Right ventricle myocardium superior (tissue), 1 donor: ENCODE data around the gene FAM153A. TPM values are rescaled to one million over a fixed set of nuclear protein-coding genes. Genes with fewer than 3 reads are reported as not detected.
"Not testable (repeated sequence)": the region's sequence is repeated elsewhere in the genome, so short reads cannot be mapped to it uniquely, and the experiment has no call there.

Experiments used
- ATAC-seq: fragments of 200-7000 bp; cut with Tn5 transposase; one replicate; pipeline ENCODE4 v1.9.1; 2020; ENCODE audit warnings: mild to moderate bottlenecking; ENCODE audit not compliant: poor library complexity
- DNase-seq: peaks from one replicate; pipeline ENCODE4 v3.0.0-alpha.2; 2020
- intact Hi-C: fragments of 100-400 bp; cut with DNase I; formaldehyde crosslinking; loops from one replicate; pipeline ENCODE4 v1.11.2; 2022
- total RNA-seq: library from RNA; stranded (reverse); fragmentation: NEBNext Ultra II Directional; extraction: Animal tissue kit (Norgen Biotek cat#: 25700); gene quantifications from one replicate; pipeline ENCODE4 v1.2.1, GENCODE V29; 2021
- donor health status: DM: no; HTN: yes; CAD: no; lungs with severe emphysema.

Gene FAM153A
- total RNA-seq, 1 donor from 2014 or later: 0.56 TPM

DNA sequence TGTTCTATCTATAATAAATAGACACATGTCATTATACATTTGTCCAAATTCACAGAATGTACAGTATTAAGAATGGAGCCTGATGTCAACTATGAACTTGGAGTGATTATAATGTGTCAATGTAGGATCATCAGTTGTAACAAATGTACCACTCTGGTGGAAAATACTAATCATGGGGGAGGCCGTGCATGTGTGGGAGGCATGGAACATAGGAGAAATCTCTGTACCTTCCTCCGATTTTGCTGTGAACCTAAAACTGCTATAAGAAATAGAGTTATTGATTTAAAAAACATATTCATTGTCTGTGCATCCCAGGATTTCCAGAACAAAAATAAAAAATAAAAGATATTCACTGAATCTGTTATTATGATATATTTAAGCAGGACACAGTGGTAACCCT is 12.1 kb downstream of the FAM153A start:
- ATAC-seq, intact Hi-C loops, DNase-seq: not testable (repeated sequence)

GRCh38 chr5:177763737-177764508 is 18.8 kb downstream of the FAM153A start:
- DNase-seq, ATAC-seq, intact Hi-C loops: not testable (repeated sequence)

DNA sequence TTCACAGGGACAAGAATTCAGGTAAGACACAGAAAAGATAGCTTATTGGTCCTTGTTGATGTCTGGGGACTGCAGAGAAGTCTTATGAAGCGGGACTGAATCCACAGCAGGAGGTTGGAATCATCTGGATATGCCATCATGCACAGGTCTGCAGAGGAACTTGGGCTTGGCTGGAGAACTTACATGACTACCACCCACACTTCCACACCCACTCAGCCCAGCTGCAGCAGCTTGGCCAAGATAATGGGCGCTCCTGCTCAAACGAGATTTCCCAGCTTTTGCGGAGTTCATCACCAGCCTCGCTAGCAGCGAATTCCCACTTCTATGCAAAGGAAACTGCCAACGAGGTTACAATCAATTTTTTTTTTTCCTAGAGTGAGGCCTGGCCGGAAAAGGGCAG is 21.7 kb downstream of the FAM153A start:
- ATAC-seq, DNase-seq, intact Hi-C loops: not testable (repeated sequence)

GRCh38 chr5:177747354-177747753 is 35.3 kb downstream of the FAM153A start:
- intact Hi-C loops, DNase-seq, ATAC-seq: not testable (repeated sequence)

- ATAC-seq, intact Hi-C loops, DNase-seq: not testable (repeated sequence)
Observed at GRCh38 chr5:177724858-177725257, 57.8 kb downstream of the FAM153A start.

- DNase-seq, intact Hi-C loops, ATAC-seq: not testable (repeated sequence)
Observed at GRCh38 chr5:177723831-177724485, 58.7 kb downstream of the FAM153A start.

DNA sequence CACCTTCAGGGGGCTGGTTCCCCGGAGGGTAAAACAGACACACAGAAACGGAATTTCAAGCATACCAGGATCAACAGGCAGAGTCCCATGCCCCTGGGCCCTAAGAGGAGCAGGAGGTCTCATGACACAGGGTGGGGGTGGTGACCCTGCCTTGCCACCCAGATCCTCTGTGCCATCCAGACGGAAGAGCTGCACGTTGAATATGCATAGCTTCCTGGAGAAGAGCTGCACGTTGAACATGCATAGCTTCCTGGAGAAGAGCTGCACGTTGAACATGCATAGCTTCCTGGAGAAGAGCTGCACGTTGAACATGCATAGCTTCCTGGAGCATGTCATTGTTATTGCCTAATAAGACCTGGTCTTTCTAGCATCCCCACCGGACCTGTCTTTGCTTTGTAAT is 59.9 kb downstream of the FAM153A start:
- ATAC-seq, intact Hi-C loops, DNase-seq: not testable (repeated sequence)

GRCh38 chr5:177719989-177720388 is 62.7 kb downstream of the FAM153A start:
- DNase-seq, ATAC-seq, intact Hi-C loops: not testable (repeated sequence)

GRCh38 chr5:177715423-177715822 is 67.3 kb downstream of the FAM153A start:
- ATAC-seq, DNase-seq, intact Hi-C loops: not testable (repeated sequence)

DNA sequence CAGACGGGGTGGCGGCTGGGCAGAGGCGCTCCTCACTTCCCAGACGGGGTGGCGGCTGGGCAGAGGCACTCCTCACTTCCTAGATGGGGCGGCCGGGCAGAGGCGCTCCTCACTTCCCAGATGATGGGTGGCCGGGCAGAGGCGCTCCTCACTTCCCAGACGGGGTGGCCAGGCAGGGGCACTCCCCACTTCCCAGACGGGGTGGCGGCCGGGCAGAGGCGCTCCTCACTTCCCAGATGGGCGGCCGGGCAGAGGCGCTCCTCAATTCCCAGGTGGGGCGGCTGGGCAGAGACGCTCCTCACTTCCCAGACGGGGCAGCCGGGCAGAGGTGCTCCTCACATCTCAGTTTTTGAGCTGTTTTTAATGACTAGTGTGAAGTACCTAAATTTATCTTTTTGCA is 86.6 kb downstream of the FAM153A start:
- DNase-seq, intact Hi-C loops, ATAC-seq: not testable (repeated sequence)

DNA sequence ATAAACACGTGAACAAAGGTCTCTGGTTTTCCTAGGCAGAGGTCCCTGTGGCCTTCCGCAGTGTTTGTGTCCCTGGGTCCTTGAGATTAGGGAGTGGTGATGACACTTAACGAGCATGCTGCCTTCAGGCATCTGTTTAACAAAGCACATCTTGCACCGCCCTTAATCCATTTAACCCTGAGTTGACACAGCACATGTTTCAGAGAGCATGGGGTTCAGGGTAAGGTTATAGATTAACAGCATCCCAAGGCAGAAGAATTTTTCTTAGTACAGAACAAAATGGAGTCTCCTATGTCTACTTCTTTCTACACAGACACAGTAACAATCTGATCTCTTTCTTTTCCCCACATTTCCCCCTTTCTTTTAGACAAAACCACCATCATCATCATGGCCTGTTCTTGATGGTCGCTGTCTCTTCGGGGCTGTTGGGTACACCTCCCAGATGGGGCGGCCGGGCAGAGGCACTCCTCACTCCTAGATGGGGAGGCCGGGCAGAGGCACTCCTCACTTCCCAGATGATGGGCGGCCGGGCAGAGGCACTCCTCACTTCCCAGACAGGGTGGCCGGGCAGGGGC is 87.3 kb downstream of the FAM153A start:
- intact Hi-C loops, ATAC-seq, DNase-seq: not testable (repeated sequence)

DNA sequence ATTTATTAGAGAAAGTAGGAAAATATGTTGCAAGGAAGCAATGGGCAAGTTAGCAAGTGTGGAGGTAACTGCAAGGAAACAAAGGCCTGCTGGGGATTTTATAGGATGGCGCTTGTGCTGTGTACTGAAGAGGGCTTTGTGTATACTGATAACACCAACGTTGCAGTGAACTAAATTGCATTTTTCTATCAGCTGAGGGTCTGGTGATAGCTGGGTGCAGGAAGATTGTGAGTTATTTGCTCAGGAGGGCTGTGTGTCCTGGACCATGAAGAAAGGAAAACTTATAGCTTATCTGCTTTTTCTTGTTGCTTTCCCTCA is 88.2 kb downstream of the FAM153A start:
- DNase-seq, intact Hi-C loops, ATAC-seq: not testable (repeated sequence)

- DNase-seq: peak; percentile 74
- ATAC-seq: peak; percentile 90
- intact Hi-C loops: not testable (repeated sequence)
Observed at GRCh38 chr5:177693671-177694517, 88.8 kb downstream of the FAM153A start.

- DNase-seq, ATAC-seq, intact Hi-C loops: not testable (repeated sequence)
Observed at GRCh38 chr5:177692969-177693368, 89.7 kb downstream of the FAM153A start.

GRCh38 chr5:177692507-177692906 is 90.2 kb downstream of the FAM153A start:
- ATAC-seq, DNase-seq, intact Hi-C loops: not testable (repeated sequence)

GRCh38 chr5:177689011-177689610 is 93.6 kb downstream of the FAM153A start:
- ATAC-seq, intact Hi-C loops, DNase-seq: not testable (repeated sequence)

DNA sequence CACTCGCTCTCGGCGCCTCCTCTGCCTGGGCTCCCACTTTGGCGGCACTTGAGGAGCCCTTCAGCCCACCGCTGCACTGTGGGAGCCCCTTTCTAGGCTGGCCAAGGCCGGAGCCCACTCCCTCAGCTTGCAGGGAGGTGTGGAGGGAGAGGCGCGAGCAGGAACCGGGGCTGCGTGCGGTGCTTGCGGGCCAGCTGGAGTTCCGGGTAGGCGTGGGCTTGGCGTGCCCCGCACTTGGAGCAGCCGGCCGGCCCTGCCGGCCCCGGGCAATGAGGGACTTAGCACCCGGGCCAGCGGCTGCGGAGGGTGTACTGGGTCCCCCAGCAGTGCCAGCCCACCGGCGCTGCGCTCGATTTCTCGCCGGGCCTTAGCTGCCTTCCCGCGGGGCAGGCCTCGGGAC is 94.6 kb downstream of the FAM153A start:
- intact Hi-C loops, ATAC-seq: not testable (repeated sequence)

GRCh38 chr5:177681920-177682319 is 100.8 kb downstream of the FAM153A start:
- DNase-seq, intact Hi-C loops, ATAC-seq: not testable (repeated sequence)

More for the DNA sequence above, 94.6 kb downstream of the FAM153A start:
- not testable (repeated sequence) for DNase-seq
